Measurements from ENCODE around the gene UAP1L1. TPM values are rescaled to one million over a fixed set of nuclear protein-coding genes. Genes with fewer than 3 reads are reported as not detected.
A peak's percentile ranks its signal among the peaks of the same experiment; 100 is the strongest.

UAP1L1 gene
- total and polyA plus RNA-seq, 2 of the 8 experiments (the other 6 are each of a cell fraction or from before 2014, with no cell fraction given) = 2.0 to 5.4 TPM

DNA sequence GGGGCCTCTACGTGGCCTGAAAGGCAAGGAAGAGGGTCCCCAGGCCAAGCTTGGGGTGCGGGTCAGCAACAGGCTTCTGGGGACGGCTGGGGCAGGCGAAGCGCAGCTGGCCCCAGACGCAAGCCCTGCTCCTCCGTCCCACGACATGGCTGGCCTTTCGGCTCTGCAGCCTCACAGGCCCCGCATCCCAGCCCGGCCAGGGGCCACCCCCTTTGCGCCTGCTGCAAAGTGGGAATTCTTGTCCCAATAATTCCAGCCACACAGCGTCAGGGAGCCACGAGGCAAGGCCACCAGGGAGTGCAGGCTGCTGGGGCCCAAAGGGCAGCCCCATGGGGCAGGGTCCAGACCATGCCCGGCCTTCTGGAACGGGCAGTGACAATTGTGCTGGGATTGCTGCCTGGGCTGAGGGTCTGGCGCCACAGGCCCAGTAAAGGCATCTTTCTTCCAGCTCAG, 22.4 kb upstream of the UAP1L1 start:
- Histone ChIP-seq H3K27me3 (replicated peaks in 1 of 4; ENCODE audit: control insufficient read depth in 3 of 4, extremely low read depth in 1 of 4, insufficient read depth in 3 of 4, low read length in 3 of 4) (peaks cover 10 to 52% (median 41%) of the 10 kb centered on the region in 4 experiments), H3K4ac (replicated peaks; ENCODE audit: insufficient read length, low read depth, low read length) (no peak overlapping the region), H4K8ac (ENCODE audit: extremely low read depth, insufficient read depth, low read length) (no peak overlapping the region), H2BK120ac (replicated peaks; ENCODE audit: low read depth, low read length) (no peak overlapping the region), H3K4me1 (replicated peaks in 1 of 4; ENCODE audit: control insufficient read depth in 3 of 4, insufficient read depth in 4 of 4, low read length in 3 of 4) (peaks cover 0 to 18% (median 11%) of the 10 kb centered on the region in 4 experiments; a peak in 5 of 7 replicates), H3K27ac (ENCODE audit: low read depth, low read length) (no peak overlapping the region), H2BK15ac (ENCODE audit: low read length) (peak overlapping the region; percentile 88; the same call in 1 of the 2 replicates), H3K79me1 (ENCODE audit: low read depth, low read length) (no peaks in the 10 kb centered on the region), H3K9me3 (ENCODE audit: insufficient read depth in 2 of 2, low read depth in 1 of 2, low read length in 1 of 2) (no peaks in the 10 kb centered on the region), H4K20me1 (replicated peaks in 1 of 2; ENCODE audit: control insufficient read depth in 1 of 2, insufficient read depth in 2 of 2, low read length in 2 of 2) (peaks cover 0 to 2% of the 10 kb centered on the region in 2 experiments), H3K23me2 (ENCODE audit: low read depth, low read length) (peaks cover 9% of the 10 kb centered on the region; the same call in 1 of the 2 replicates), H3K4me2 (ENCODE audit: insufficient read depth in 1 of 2, low read depth in 2 of 2, low read length in 2 of 2) (peak overlapping the region; percentile 62 to 65; a peak in 3 of 4 replicates), H2BK20ac (ENCODE audit: low read length) (no peak overlapping the region), H3K36me3 (ENCODE audit: control insufficient read depth in 2 of 4, insufficient read depth in 4 of 4, low read length in 3 of 4) (no peaks in the 10 kb centered on the region), H3K56ac (replicated peaks; ENCODE audit: insufficient read length, low read depth, low read length) (no peak overlapping the region), H3K18ac (ENCODE audit: extremely low read depth, low read length) (no peak overlapping the region; the same call in 1 of the 2 replicates), H2AK5ac (ENCODE audit: low read depth, low read length) (peak overlapping the region; percentile 75; the same call in 1 of the 2 replicates), H2AFZ (ENCODE audit: low read length) (no peak overlapping the region), H3K9ac (replicated peaks in 1 of 4; ENCODE audit: extremely low read depth in 1 of 4, low read depth in 3 of 4, low read length in 3 of 4) (no peak overlapping the region), H3K4me3 (ENCODE audit: extremely low read depth in 1 of 4, insufficient read depth in 2 of 4, low read depth in 3 of 4, low read length in 4 of 4) (peak overlapping the region in 1 of 4 experiments; percentile 65; a peak in 2 of 8 replicates), H3K79me2 (ENCODE audit: control insufficient read depth in 1 of 2, insufficient read depth in 2 of 2, low read length in 2 of 2) (no peaks in the 10 kb centered on the region), H3K23ac (ENCODE audit: insufficient read length) (no peak overlapping the region), H4K5ac (ENCODE audit: insufficient read length, low read depth, low read length) (no peak overlapping the region), H3K14ac (ENCODE audit: insufficient read length) (no peak overlapping the region), H2BK12ac (ENCODE audit: low read depth, low read length) (peak overlapping the region; percentile 75; the same call in 1 of the 2 replicates), H4K91ac (replicated peaks; ENCODE audit: insufficient read length, low read length) (no peak overlapping the region), H2BK5ac (ENCODE audit: low read depth, low read length) (no peak overlapping the region)
- ChIA-PET CTCF (ENCODE audit: partially characterized antibody) (interaction anchor here (0.6 to 8.6 kb wide), 12 partner anchors 8 to 508 kb away, joined by 3 to 156 read pairs (median 4); partner anchors contain the start of genes NPDC1, RNF224 and SAPCD2), POLR2A (ENCODE audit: partially characterized antibody) (interaction anchor here (0.9 to 1.4 kb wide), 5 partner anchors 9 to 20 kb away, joined by 3 to 5 read pairs (median 3); partner anchors contain the start of gene SAPCD2)
- WGBS, 2 experiments (ENCODE audit: extremely low coverage in 1 of 2, insufficient coverage in 1 of 2, insufficient read length in 1 of 2, insufficient replicate concordance in 2 of 2, low coverage in 1 of 2, low lambda C conversion rate in 2 of 2, missing lambda C conversion rate in 1 of 2) = 88% methylated on average over 10 of the region's 17 CpGs; no CpG with 5 or more reads in 1 of the 2 experiments
- DNase-seq (ENCODE audit: low read depth in 1 of 2, low spot score in 2 of 2) (no peak), FAIRE-seq (no peak)
- no peak for TF ChIP-seq GABPA (IDR thresholded peaks at IDR 0.05; ENCODE audit: borderline replicate concordance, insufficient read depth, low read length)
- TF ChIP-seq SP1 (IDR thresholded peaks at IDR 0.05; ENCODE audit: low read depth, low read length) = no peak
